ENCODE results near the gene ATP10D.
"Not testable (repeated sequence)": the region's sequence is repeated elsewhere in the genome, so short reads cannot be mapped to it uniquely, and the experiment has no call there.

The ATP10D gene

DNA sequence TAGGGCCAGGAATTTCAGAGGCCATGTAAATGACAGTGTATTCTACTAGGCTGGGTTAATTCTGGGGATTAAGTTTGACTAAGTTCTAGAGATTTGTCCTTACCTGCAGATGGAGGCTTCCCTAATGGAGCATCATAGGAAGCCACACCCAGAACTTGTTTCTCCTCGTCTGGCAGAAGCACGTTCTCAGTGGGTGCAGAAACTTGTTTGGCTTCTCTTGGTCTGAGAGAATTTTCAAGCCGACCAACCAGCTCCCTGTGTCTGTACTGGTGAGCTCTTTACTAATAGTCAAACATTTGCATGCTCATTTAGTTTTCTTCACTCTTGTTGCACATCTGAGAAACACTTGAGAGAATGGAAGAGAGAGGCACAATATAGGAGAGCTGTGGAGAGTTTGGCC lies 907 bp upstream of the ATP10D start:
- H3K9ac ChIP-seq (ENCODE audit: low read length): no peak overlapping the region
- H3K27me3 ChIP-seq (ENCODE audit: insufficient read depth, low read length): no peaks in the 10 kb centered on the region
- H3K4me2 ChIP-seq (ENCODE audit: low read length): no peak overlapping the region
- no peaks in the 10 kb centered on the region for H4K20me1 ChIP-seq (ENCODE audit: insufficient read depth, low read length)
- H3K79me2 ChIP-seq (ENCODE audit: insufficient read depth, low read length): no peaks in the 10 kb centered on the region
- H2AFZ ChIP-seq (ENCODE audit: low read length): peak overlapping the region; percentile 70; the same call in 1 of the 2 replicates
- no peaks in the 10 kb centered on the region for H3F3A ChIP-seq (ENCODE audit: insufficient read depth, low read length)
- TF ChIP-seq EZH2 (IDR thresholded peaks at IDR 0.05; ENCODE audit: borderline replicate concordance, low read length): no peak
- TF ChIP-seq, protein P1, sequence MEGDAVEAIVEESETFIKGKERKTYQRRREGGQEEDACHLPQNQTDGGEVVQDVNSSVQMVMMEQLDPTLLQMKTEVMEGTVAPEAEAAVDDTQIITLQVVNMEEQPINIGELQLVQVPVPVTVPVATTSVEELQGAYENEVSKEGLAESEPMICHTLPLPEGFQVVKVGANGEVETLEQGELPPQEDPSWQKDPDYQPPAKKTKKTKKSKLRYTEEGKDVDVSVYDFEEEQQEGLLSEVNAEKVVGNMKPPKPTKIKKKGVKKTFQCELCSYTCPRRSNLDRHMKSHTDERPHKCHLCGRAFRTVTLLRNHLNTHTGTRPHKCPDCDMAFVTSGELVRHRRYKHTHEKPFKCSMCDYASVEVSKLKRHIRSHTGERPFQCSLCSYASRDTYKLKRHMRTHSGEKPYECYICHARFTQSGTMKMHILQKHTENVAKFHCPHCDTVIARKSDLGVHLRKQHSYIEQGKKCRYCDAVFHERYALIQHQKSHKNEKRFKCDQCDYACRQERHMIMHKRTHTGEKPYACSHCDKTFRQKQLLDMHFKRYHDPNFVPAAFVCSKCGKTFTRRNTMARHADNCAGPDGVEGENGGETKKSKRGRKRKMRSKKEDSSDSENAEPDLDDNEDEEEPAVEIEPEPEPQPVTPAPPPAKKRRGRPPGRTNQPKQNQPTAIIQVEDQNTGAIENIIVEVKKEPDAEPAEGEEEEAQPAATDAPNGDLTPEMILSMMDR (IDR thresholded peaks at IDR 0.05; ENCODE audit: low read length): no peak
- H3K4me3 ChIP-seq (ENCODE audit: low read depth, low read length, poor library complexity, severe bottlenecking): no peak overlapping the region
- no peaks in the 10 kb centered on the region for H3K36me3 ChIP-seq (ENCODE audit: insufficient read depth, low read length)
- no peaks in the 10 kb centered on the region for H3K9me2 ChIP-seq (ENCODE audit: low read depth, low read length)
- peaks cover 25% of the 10 kb centered on the region for H3K4me1 ChIP-seq (ENCODE audit: insufficient read depth, low read length, severe bottlenecking)
- H3K27ac ChIP-seq (ENCODE audit: low read depth, low read length, poor library complexity, severe bottlenecking): no peak overlapping the region
- H3K9me3 ChIP-seq (ENCODE audit: low read length): no peaks in the 10 kb centered on the region

DNA sequence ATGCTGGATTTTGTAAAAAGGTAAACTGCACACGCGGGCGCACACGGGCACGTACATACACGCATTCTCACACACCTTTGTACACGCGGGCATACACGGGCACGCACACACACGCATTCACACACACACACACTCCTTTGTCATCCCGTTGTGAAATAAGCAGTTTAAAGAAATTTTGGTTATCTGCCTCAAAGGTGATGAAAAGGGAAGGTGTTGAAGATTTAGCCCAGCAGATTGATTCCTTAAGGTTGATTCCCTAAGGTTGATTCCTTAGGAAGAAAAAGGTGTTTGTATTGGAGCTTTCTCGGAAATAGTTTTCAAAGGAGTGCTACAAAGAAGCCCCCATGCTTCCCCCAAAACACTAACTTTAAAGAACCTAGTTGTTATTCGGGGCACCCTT lies 693 bp downstream of the ATP10D start:
- peak overlapping the region; percentile 90 for H2AFZ ChIP-seq (ENCODE audit: low read length)
- H3K9me2 ChIP-seq (ENCODE audit: low read depth, low read length): no peaks in the 10 kb centered on the region
- H3K4me1 ChIP-seq (ENCODE audit: insufficient read depth, low read length, severe bottlenecking): peaks cover 25% of the 10 kb centered on the region
- H3K27ac ChIP-seq (ENCODE audit: low read depth, low read length, poor library complexity, severe bottlenecking): no peak overlapping the region
- peak overlapping the region; percentile 77 for H3K4me2 ChIP-seq (ENCODE audit: low read length)
- H3K36me3 ChIP-seq (ENCODE audit: insufficient read depth, low read length): no peaks in the 10 kb centered on the region
- H3K9me3 ChIP-seq (ENCODE audit: low read length): no peaks in the 10 kb centered on the region
- TF ChIP-seq, protein P1 (IDR thresholded peaks at IDR 0.05; ENCODE audit: low read length): no peak
- no peak for TF ChIP-seq EZH2 (IDR thresholded peaks at IDR 0.05; ENCODE audit: borderline replicate concordance, low read length)
- H3K9ac ChIP-seq (ENCODE audit: low read length): peak overlapping the region; percentile 59
- no peaks in the 10 kb centered on the region for H3K79me2 ChIP-seq (ENCODE audit: insufficient read depth, low read length)
- no peaks in the 10 kb centered on the region for H3F3A ChIP-seq (ENCODE audit: insufficient read depth, low read length)
- no peaks in the 10 kb centered on the region for H4K20me1 ChIP-seq (ENCODE audit: insufficient read depth, low read length)
- peak overlapping the region; percentile 63 for H3K4me3 ChIP-seq (ENCODE audit: low read depth, low read length, poor library complexity, severe bottlenecking)
- no peaks in the 10 kb centered on the region for H3K27me3 ChIP-seq (ENCODE audit: insufficient read depth, low read length)

DNA sequence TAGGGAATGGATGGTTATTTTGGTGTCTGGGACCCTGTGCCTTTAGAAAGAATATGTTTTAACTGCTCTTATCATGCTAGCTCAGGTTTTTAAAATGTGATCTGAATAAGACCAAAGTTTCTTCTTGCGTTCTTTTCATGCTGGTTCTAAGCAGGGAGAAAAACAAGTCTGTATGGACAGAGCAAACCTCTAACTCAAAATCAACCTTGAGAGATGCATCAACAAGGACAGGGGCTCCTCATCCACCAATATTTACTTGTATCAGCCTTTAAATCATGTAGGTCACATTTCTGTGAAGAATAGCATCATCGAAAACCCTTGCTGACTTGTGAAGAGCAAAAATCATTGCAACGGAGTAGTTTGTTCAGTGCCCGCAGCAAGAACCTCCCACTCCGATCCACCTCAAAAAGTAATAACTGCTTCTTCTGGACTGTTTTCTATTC lies 1.2 kb downstream of the ATP10D start:
- Histone ChIP-seq H3K9me2 (ENCODE audit: low read depth, low read length) (no peaks in the 10 kb centered on the region), H4K20me1 (ENCODE audit: insufficient read depth, low read length) (no peaks in the 10 kb centered on the region), H3K9me3 (ENCODE audit: low read length) (no peaks in the 10 kb centered on the region), H3K4me1 (ENCODE audit: insufficient read depth, low read length, severe bottlenecking) (peaks cover 25% of the 10 kb centered on the region), H3K9ac (ENCODE audit: low read length) (peak overlapping the region; percentile 59), H3K4me2 (ENCODE audit: low read length) (peak overlapping the region; percentile 77), H3F3A (ENCODE audit: insufficient read depth, low read length) (no peaks in the 10 kb centered on the region), H3K27ac (ENCODE audit: low read depth, low read length, poor library complexity, severe bottlenecking) (no peak overlapping the region), H3K27me3 (ENCODE audit: insufficient read depth, low read length) (no peaks in the 10 kb centered on the region), H3K4me3 (ENCODE audit: low read depth, low read length, poor library complexity, severe bottlenecking) (peak overlapping the region; percentile 63), H2AFZ (ENCODE audit: low read length) (peak overlapping the region; percentile 90), H3K79me2 (ENCODE audit: insufficient read depth, low read length) (no peaks in the 10 kb centered on the region), H3K36me3 (ENCODE audit: insufficient read depth, low read length) (no peaks in the 10 kb centered on the region)
- TF ChIP-seq, protein P1 (IDR thresholded peaks at IDR 0.05; ENCODE audit: low read length): no peak
- no peak for TF ChIP-seq EZH2 (IDR thresholded peaks at IDR 0.05; ENCODE audit: borderline replicate concordance, low read length)

DNA sequence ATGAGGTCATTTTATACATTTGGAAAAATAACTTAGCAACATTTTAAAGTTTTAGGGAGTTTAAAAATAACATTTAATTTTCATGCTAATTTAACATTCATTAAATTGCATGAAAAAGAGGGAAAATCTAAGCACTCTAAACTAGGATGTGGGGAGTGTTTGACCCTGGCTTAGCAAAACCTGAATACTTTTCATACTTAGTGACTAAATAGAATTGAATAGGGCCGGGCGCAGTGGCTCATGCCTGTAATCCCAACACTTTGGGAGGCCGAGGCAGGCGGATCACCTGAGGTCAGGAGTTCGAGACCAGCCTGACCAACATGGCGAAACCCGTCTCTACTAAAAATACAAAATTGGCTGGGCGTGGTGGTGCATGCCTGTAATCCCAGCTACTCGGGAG lies 1.7 kb downstream of the ATP10D start:
- H3F3A ChIP-seq (ENCODE audit: insufficient read depth, low read length); H3K36me3 ChIP-seq (ENCODE audit: insufficient read depth, low read length); H3K9me2 ChIP-seq (ENCODE audit: low read depth, low read length); H3K4me3 ChIP-seq (ENCODE audit: low read depth, low read length, poor library complexity, severe bottlenecking); H3K9me3 ChIP-seq (ENCODE audit: low read length); H3K9ac ChIP-seq (ENCODE audit: low read length); H3K27me3 ChIP-seq (ENCODE audit: insufficient read depth, low read length); H4K20me1 ChIP-seq (ENCODE audit: insufficient read depth, low read length); H2AFZ ChIP-seq (ENCODE audit: low read length); H3K79me2 ChIP-seq (ENCODE audit: insufficient read depth, low read length); H3K27ac ChIP-seq (ENCODE audit: low read depth, low read length, poor library complexity, severe bottlenecking): not testable (repeated sequence)
- Histone ChIP-seq H3K4me1 (ENCODE audit: insufficient read depth, low read length, severe bottlenecking) (peaks cover 25% of the 10 kb centered on the region), H3K4me2 (ENCODE audit: low read length) (peak overlapping the region; percentile 77)

All from OCI-LY1 (cell line).